ENCODE results near the gene FOXO3B.
A peak's percentile ranks its signal among the peaks of the same experiment; 100 is the strongest.
"Not testable (repeated sequence)": the region's sequence is repeated elsewhere in the genome, so short reads cannot be mapped to it uniquely, and the experiment has no call there.

FOXO3B gene

GRCh38 chr17:18650094-18650493, 32.0 kb downstream of the FOXO3B start:
- peak; percentile 1 for DNase-seq (ENCODE audit: low spot score)

- DNase-seq (ENCODE audit: low spot score) = not testable (repeated sequence)
These were observed 37.8 kb downstream of the FOXO3B start, which contains the start of gene TBC1D28 for GRCh38 chr17:18644291-18644690. Gene TBC1D28, minus strand, starts transcription at chr17:18644391. Its CDS starts 3,039 bp downstream, at chr17:18641352.

- not testable (repeated sequence) for DNase-seq (ENCODE audit: low spot score)
These were observed 39.0 kb downstream of the FOXO3B start for GRCh38 chr17:18643124-18643523.

- DNase-seq (ENCODE audit: low spot score) = peak; percentile 2
These were observed 43.8 kb downstream of the FOXO3B start for GRCh38 chr17:18638357-18638756.

- DNase-seq (ENCODE audit: low spot score) = peak; percentile 3
These were observed 45.9 kb downstream of the FOXO3B start for GRCh38 chr17:18636237-18636636.

GRCh38 chr17:18635773-18636172, 46.3 kb downstream of the FOXO3B start:
- DNase-seq (ENCODE audit: low spot score) = not testable (repeated sequence)

GRCh38 chr17:18634550-18635263, 47.4 kb downstream of the FOXO3B start:
- peak; percentile 14 for DNase-seq (ENCODE audit: low spot score)
